B cell (primary cell): ENCODE results near the gene ZNF319. TPM values are rescaled to one million over a fixed set of nuclear protein-coding genes. Genes with fewer than 3 reads are reported as not detected.

Source experiments
- ATAC-seq: fragments of 200-7000 bp; cut with Tn5 transposase; one replicate; pipeline ENCODE4 v1.10.0; 2021; ENCODE audit warnings: low read depth, mild to moderate bottlenecking, moderate number of reproducible peaks, moderate library complexity
- CTCF ChIA-PET: fragments of 350-600 bp; sonication (Branson Sonifier 250); formaldehyde crosslinking; loops from one replicate; lab custom pipeline; 2021; ENCODE audit warnings: antibody characterized with exemption, inconsistent platforms; lab: Charles Lee
- POLR2A ChIA-PET: fragments of 350-600 bp; sonication (Branson Sonifier 250); formaldehyde crosslinking; loops from one replicate; lab custom pipeline; 2021; ENCODE audit warnings: antibody characterized with exemption; lab: Charles Lee
- DNase-seq: peaks from one replicate; pipeline ENCODE4 v3.0.0; 2013
- H2AFZ ChIP-seq: 2 replicates; pipeline ENCODE4 v1.6.1; 2012; ENCODE audit warnings: mild to moderate bottlenecking, low read depth, low read length; ENCODE audit not compliant: insufficient read depth, poor library complexity, severe bottlenecking
- H3K27ac ChIP-seq, 2 donors: 1 replicate in 1 of 2; 2 replicates in 1 of 2; pipeline ENCODE4 v1.5.1; 2012 to 2013; ENCODE audit warnings: low read length in 2 of 2, mild to moderate bottlenecking in 2 of 2, moderate library complexity in 1 of 2
- H3K27me3 ChIP-seq, 4 experiments: fragments of 200-600 bp in 1 of 4; sonication (generic) in 1 of 4; replicated peaks in 1 of 4; 1 replicate in 2 of 4; 2 replicates in 2 of 4; pipeline versions ENCODE4 v1.6.1 to v1.7.0; 2013 to 2016; ENCODE audit warnings: low read length in 3 of 4, mild to moderate bottlenecking in 2 of 4, mixed read lengths in 1 of 4, moderate library complexity in 1 of 4; ENCODE audit not compliant: insufficient read depth in 4 of 4, control insufficient read depth in 3 of 4; ENCODE audit errors: control extremely low read depth in 1 of 4
- H3K36me3 ChIP-seq, 2 experiments: replicated peaks in 1 of 2; 1 replicate in 1 of 2; 2 replicates in 1 of 2; pipeline versions ENCODE4 v1.6.1 to v1.7.1; 2013; ENCODE audit warnings: low read length in 1 of 2; ENCODE audit not compliant: insufficient read depth in 2 of 2, control insufficient read depth in 1 of 2; ENCODE audit errors: control extremely low read depth in 1 of 2, extremely low read depth in 1 of 2
- H3K4me1 ChIP-seq, 2 donors: fragments of 200-600 bp in 1 of 2; sonication (generic) in 1 of 2; 1 replicate in 1 of 2; 2 replicates in 1 of 2; pipeline versions ENCODE4 v1.5.1 to v1.6.1; 2013 to 2017; ENCODE audit warnings: low read length in 2 of 2; ENCODE audit not compliant: control insufficient read depth in 2 of 2, insufficient read depth in 2 of 2
- H3K4me2 ChIP-seq: replicated peaks from 2 replicates; pipeline ENCODE3; 2012; ENCODE audit warnings: mild to moderate bottlenecking, low read depth, low read length; ENCODE audit not compliant: poor library complexity, severe bottlenecking
- H3K4me3 ChIP-seq, 5 experiments: fragments of 200-600 bp in 1 of 5; sonication (generic) in 1 of 5; 1 replicate in 3 of 5; 2 replicates in 2 of 5; pipeline versions ENCODE4 v1.5.1 to v1.7.0; 2011 to 2016; ENCODE audit warnings: low read length in 4 of 5, mild to moderate bottlenecking in 4 of 5, low read depth in 2 of 5, control low read depth in 1 of 5, moderate library complexity in 1 of 5; ENCODE audit not compliant: insufficient read depth in 1 of 5; ENCODE audit errors: control extremely low read depth in 1 of 5, extremely low read depth in 1 of 5
- H3K79me2 ChIP-seq: fragments of 200-600 bp; sonication (generic); one replicate; pipeline ENCODE4 v1.6.0; 2016; ENCODE audit warnings: low read length; ENCODE audit not compliant: control insufficient read depth, insufficient read depth
- H3K9ac ChIP-seq: fragments of 200-600 bp; sonication (generic); 2 replicates; pipeline ENCODE4 v1.6.1; 2017; ENCODE audit warnings: mild to moderate bottlenecking, low read length, moderate library complexity
- H3K9me3 ChIP-seq, 3 donors: one replicate each; pipeline versions ENCODE4 v1.6.1 to v1.7.1; 2013; ENCODE audit warnings: low read length in 2 of 3; ENCODE audit not compliant: control insufficient read depth in 2 of 3, insufficient read depth in 1 of 3; ENCODE audit errors: control extremely low read depth in 1 of 3
- H4K20me1 ChIP-seq: 2 replicates; pipeline ENCODE4 v1.6.0; 2012; ENCODE audit warnings: mild to moderate bottlenecking, low read length; ENCODE audit not compliant: insufficient read depth, control insufficient read depth, poor library complexity, severe bottlenecking
- H3K27ac Mint-ChIP-seq: one replicate; pipeline ENCODE4 v1.8.0; 2021; ENCODE audit warnings: mixed read lengths
- H3K27me3 Mint-ChIP-seq: one replicate; pipeline ENCODE4 v1.8.0; 2021; ENCODE audit warnings: mixed read lengths
- H3K4me1 Mint-ChIP-seq: one replicate; pipeline ENCODE4 v1.8.0; 2021; ENCODE audit warnings: mixed read lengths
- H3K4me3 Mint-ChIP-seq: one replicate; pipeline ENCODE4 v1.8.0; 2021; ENCODE audit warnings: mixed read lengths
- H3K9me3 Mint-ChIP-seq: one replicate; pipeline ENCODE4 v1.8.0; 2022; ENCODE audit warnings: mixed read lengths; ENCODE audit not compliant: insufficient read depth
- CTCF ChIP-seq: fragments of 200-600 bp; IDR thresholded peaks from one replicate; pipeline ENCODE4 v1.8.0; 2022; ENCODE audit warnings: antibody characterized with exemption, mild to moderate bottlenecking
- EZH2 ChIP-seq: IDR thresholded peaks from 2 replicates; pipeline ENCODE4 v1.6.1; 2012; ENCODE audit warnings: borderline replicate concordance, low read depth, mild to moderate bottlenecking, moderate library complexity, low read length; ENCODE audit not compliant: insufficient read depth, poor library complexity, severe bottlenecking
- WGBS: methylation state at CpG from one replicate; pipeline ENCODE4 v1.1.5; 2013; ENCODE audit warnings: missing lambda C conversion rate; ENCODE audit not compliant: insufficient coverage; 5-methylcytosine and 5-hydroxymethylcytosine counted together
- intact Hi-C: fragments of 100-400 bp; cut with micrococcal nuclease; formaldehyde crosslinking; loops from one replicate; pipeline ENCODE4 v1.10.0; 2022
- polyA plus RNA-seq: library from polyadenylated mRNA; depleted of rRNA; stranded (reverse); fragments of >200 nt; gene quantifications from 2 replicates; pipeline ENCODE4 v1.2.3, GENCODE V29; 2012
- total RNA-seq, 2 donors: library from RNA; stranded (reverse); fragments of 120-200 nt in 1 of 2; gene quantifications; 1 replicate in 1 of 2; 2 replicates in 1 of 2; pipeline versions ENCODE4 v1.2.3 to v1.2.4, GENCODE V29; 2013 to 2022

The ZNF319 gene
- total and polyA plus RNA-seq, 2 donors (not counting 1 experiment from before 2014, with no cell fraction given), result 12.4 to 15.1 TPM

- Histone ChIP-seq H3K27ac (no peak overlapping the region), H3K9me3 (no peaks in the 10 kb centered on the region), H3K4me2 (no peak overlapping the region), H3K9ac (no peak overlapping the region), H3K27me3 (no peaks in the 10 kb centered on the region), H4K20me1 (no peaks in the 10 kb centered on the region), H3K79me2 (no peaks in the 10 kb centered on the region), H3K4me3 (no peak overlapping the region), H3K4me1 (peaks cover 0 to 4% of the 10 kb centered on the region in 2 donors), H3K36me3 (peaks cover 0 to 20% of the 10 kb centered on the region in 2 experiments), H2AFZ (no peak overlapping the region)
- Mint-ChIP-seq H3K27me3 (no peaks in the 10 kb centered on the region), H3K4me3 (no peak overlapping the region), H3K27ac (no peak overlapping the region), H3K4me1 (peaks cover 3% of the 10 kb centered on the region), H3K9me3 (no peaks in the 10 kb centered on the region)
- WGBS, result 90% methylated on average over 11 of the region's 12 CpGs
- POLR2A ChIA-PET, result no interaction called here
- CTCF ChIA-PET, result no interaction called here
- ATAC-seq, result no peak
- TF ChIP-seq CTCF (no peak), EZH2 (no peak)
- DNase-seq, result no peak
- intact Hi-C loops, result no loop called here
Measured at GRCh38 chr16:58016840-58017446, 16.5 kb upstream of the ZNF319 start.

DNA sequence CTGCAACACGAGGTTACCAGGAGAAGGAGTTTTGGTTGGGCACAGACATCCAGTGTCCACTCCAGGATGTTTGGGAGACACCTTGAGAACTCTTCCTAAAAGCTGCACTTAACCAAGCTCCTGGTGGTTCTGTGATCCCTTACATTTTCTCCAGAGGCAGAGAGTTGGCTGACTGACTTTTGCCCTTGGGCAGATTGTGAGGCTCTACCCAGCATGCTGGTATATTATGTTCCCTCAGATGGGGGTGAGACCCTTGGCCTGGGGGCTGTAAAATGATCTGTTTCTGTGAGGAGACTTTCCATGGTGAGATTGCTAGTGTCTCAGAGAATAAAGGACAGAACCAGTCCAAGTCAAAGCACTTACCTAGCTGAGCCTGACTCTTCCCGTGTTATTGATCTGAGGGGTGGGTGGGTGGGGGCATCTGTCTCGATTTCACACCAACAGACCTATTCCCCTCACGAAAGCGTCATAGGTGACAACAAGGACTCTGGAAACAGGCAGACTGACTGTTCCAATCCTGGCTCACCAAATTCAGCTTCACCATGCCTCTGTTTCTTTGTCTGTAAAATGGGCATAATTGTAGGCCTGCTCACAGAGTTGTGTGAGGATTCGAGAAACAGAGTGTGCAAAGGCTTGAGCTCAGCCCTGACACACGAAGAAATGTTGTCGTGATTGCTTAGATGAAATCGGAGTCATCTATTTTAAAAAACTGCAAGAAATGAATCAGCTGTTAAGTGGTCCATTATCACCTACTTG lies 12.9 kb upstream of the ZNF319 start:
- Mint-ChIP-seq H3K27me3 (no peaks in the 10 kb centered on the region), H3K4me1 (no peaks in the 10 kb centered on the region), H3K4me3 (no peak overlapping the region), H3K27ac (no peak overlapping the region), H3K9me3 (no peaks in the 10 kb centered on the region)
- ATAC-seq, result no peak
- no peak for DNase-seq
- no peak overlapping the region for H2AFZ ChIP-seq
- ChIA-PET POLR2A (no interaction called here), CTCF (no interaction called here)
- no peaks in the 10 kb centered on the region for H3K27me3 ChIP-seq
- no peaks in the 10 kb centered on the region for H3K9me3 ChIP-seq
- no peak overlapping the region for H3K4me3 ChIP-seq
- TF ChIP-seq EZH2, result no peak
- TF ChIP-seq CTCF, result no peak
- intact Hi-C loops, result no loop called here
- no peak overlapping the region for H3K27ac ChIP-seq
- peaks cover 2 to 30% of the 10 kb centered on the region in 2 experiments for H3K36me3 ChIP-seq
- no peak overlapping the region for H3K4me2 ChIP-seq
- 96% methylated on average over 4 of the region's 9 CpGs for WGBS
- no peak overlapping the region for H3K9ac ChIP-seq
- H3K4me1 ChIP-seq, result no peaks in the 10 kb centered on the region
- no peaks in the 10 kb centered on the region for H4K20me1 ChIP-seq
- H3K79me2 ChIP-seq, result no peaks in the 10 kb centered on the region
